Psoas muscle (tissue), 8 donors: ENCODE measurements around the gene GABRR2. TPM values are rescaled to one million over a fixed set of nuclear protein-coding genes. Genes with fewer than 3 reads are reported as not detected.

Experiments used
- ATAC-seq, 4 donors: fragments of 200-7000 bp; cut with Tn5 transposase; one replicate each; pipeline ENCODE4 v1.9.1; 2020; ENCODE audit warnings: moderate library complexity in 3 of 4, mild to moderate bottlenecking in 2 of 4
- DNase-seq, 2 donors: peaks; one replicate each; pipeline ENCODE4 v3.0.0-alpha.2; 2020
- H3K27ac ChIP-seq: fragments of 200-600 bp; one replicate; pipeline ENCODE4 v1.8.0; 2022
- H3K27me3 ChIP-seq, 3 donors: fragments of 200-600 bp in 1 of 3; one replicate each; pipeline versions ENCODE4 v1.6.1 to v1.8.0; 2013 to 2022; ENCODE audit warnings: low read length in 2 of 3, mild to moderate bottlenecking in 2 of 3, moderate library complexity in 1 of 3; ENCODE audit not compliant: insufficient read depth in 3 of 3
- H3K36me3 ChIP-seq, 2 donors: fragments of 200-600 bp in 1 of 2; one replicate each; pipeline versions ENCODE4 v1.6.1 to v1.8.0; 2013 to 2022; ENCODE audit warnings: low read depth in 1 of 2, mild to moderate bottlenecking in 1 of 2, moderate library complexity in 1 of 2; ENCODE audit not compliant: insufficient read depth in 1 of 2
- H3K4me1 ChIP-seq: fragments of 200-600 bp; one replicate; pipeline ENCODE4 v1.8.0; 2022
- H3K4me3 ChIP-seq: fragments of 200-600 bp; one replicate; pipeline ENCODE4 v1.8.0; 2022; ENCODE audit warnings: mild to moderate bottlenecking
- H3K9me3 ChIP-seq: fragments of 200-600 bp; one replicate; pipeline ENCODE4 v1.8.0; 2022
- CTCF ChIP-seq: fragments of 200-600 bp; IDR thresholded peaks from one replicate; pipeline ENCODE4 v1.8.0; 2022; ENCODE audit warnings: antibody characterized with exemption
- WGBS, 3 donors: extraction: QIAGEN DNeasy Blood & Tissue Kit; methylation state at CpG; one replicate each; pipeline versions ENCODE4 v1.1.6 to v1.1.7; 2013; 5-methylcytosine and 5-hydroxymethylcytosine counted together
- intact Hi-C, 2 donors: fragments of 100-400 bp; cut with DNase I; formaldehyde crosslinking; loops; one replicate each; pipeline versions ENCODE4 v1.11.0 to v1.14.2; 2022
- polyA plus RNA-seq, 3 donors: library from polyadenylated mRNA; stranded (reverse); fragments of 200-250 nt; gene quantifications; one replicate each; pipeline ENCODE4 v1.2.3, GENCODE V29; 2013
- total RNA-seq, 4 donors: library from RNA; stranded (reverse); fragmentation: NEBNext Ultra II Directional in 2 of 4; extraction: Animal tissue kit (Norgen Biotek cat#: 25700) in 2 of 4; gene quantifications; one replicate each; pipeline versions ENCODE4 v1.2.1 to v1.2.4, GENCODE V29; 2021 to 2023
- donor health status: healthy with polysubstance abuse.
- donor health status: DM: no; HTN: no; CAD: no; lungs with moderate emphysema.
- donor health status: Bipolar disorder and iron deficiency.
- donor health status: healthy.
- donor health status: DM: yes; HTN: yes; CAD: no.
- donor health status: DM: no; HTN: no; CAD: no.
- donor health status: DM: no; HTN: no; CAD: no.
- donor health status: DM: yes; HTN: yes; CAD: no.

GABRR2 gene
- total and polyA plus RNA-seq, 7 donors: 0.34 to 4.3 (median 0.71) TPM

- Histone ChIP-seq H3K9me3 (peaks cover 4% of the 10 kb centered on the region), H3K36me3 (no peaks in the 10 kb centered on the region), H3K4me1 (peaks cover 25% of the 10 kb centered on the region), H3K4me3 (no peak overlapping the region), H3K27me3 (no peaks in the 10 kb centered on the region), H3K27ac (no peak overlapping the region)
- 94 to 95% (median 94%) methylated on average over 25 of the region's 25 CpGs for WGBS, 3 donors
- intact Hi-C loops: no loop called here
- DNase-seq: no peak
- no peak for ATAC-seq
- no peak for TF ChIP-seq CTCF
These were observed 13.4 kb downstream of the GABRR2 start for GRCh38 chr6:89301586-89302194.

GRCh38 chr6:89299466-89299850, 15.6 kb downstream of the GABRR2 start:
- Histone ChIP-seq H3K27me3 (no peaks in the 10 kb centered on the region), H3K27ac (peak overlapping the region; percentile 80), H3K36me3 (no peaks in the 10 kb centered on the region), H3K4me3 (no peak overlapping the region), H3K9me3 (peaks cover 4% of the 10 kb centered on the region), H3K4me1 (peaks cover 25% of the 10 kb centered on the region)
- 84 to 89% (median 86%) methylated on average over 7 of the region's 7 CpGs for WGBS, 3 donors
- ATAC-seq: no peak
- DNase-seq: no peak
- intact Hi-C loops: no loop called here
- TF ChIP-seq CTCF: no peak

- no peak overlapping the region for H3K4me3 ChIP-seq
- TF ChIP-seq CTCF: no peak
- no peaks in the 10 kb centered on the region for H3K27me3 ChIP-seq
- peaks cover 25% of the 10 kb centered on the region for H3K4me1 ChIP-seq
- WGBS, 3 donors: 59 to 71% (median 63%) methylated on average over 4 of the region's 4 CpGs
- DNase-seq (no peak), ATAC-seq (peak; percentile 76 to 87 (median 82))
- intact Hi-C loops: no loop called here
- H3K36me3 ChIP-seq: no peaks in the 10 kb centered on the region
- H3K27ac ChIP-seq: peak overlapping the region; percentile 80
- H3K9me3 ChIP-seq: peaks cover 4% of the 10 kb centered on the region
These were observed 16.2 kb downstream of the GABRR2 start for GRCh38 chr6:89298680-89299465.

GRCh38 chr6:89297695-89298351, 17.3 kb downstream of the GABRR2 start:
- Histone ChIP-seq H3K36me3 (no peaks in the 10 kb centered on the region), H3K4me3 (peak overlapping the region; percentile 37), H3K4me1 (peaks cover 25% of the 10 kb centered on the region), H3K9me3 (no peaks in the 10 kb centered on the region), H3K27ac (peak overlapping the region; percentile 80), H3K27me3 (no peaks in the 10 kb centered on the region)
- TF ChIP-seq CTCF: no peak
- 12 to 23% (median 19%) methylated on average over 12 of the region's 12 CpGs for WGBS, 3 donors
- ATAC-seq (peak; percentile 95 to 99 (median 96)), DNase-seq (peak; percentile 73 to 78)
- intact Hi-C loops: no loop called here
